K562 (cell line): ENCODE data around the gene MAPK8IP1. TPM values are rescaled to one million over a fixed set of nuclear protein-coding genes. Genes with fewer than 3 reads are reported as not detected.
A peak's percentile ranks its signal among the peaks of the same experiment; 100 is the strongest.

Source experiments
- ATF7 ChIP-seq: fragments of 450-650 bp; IDR thresholded peaks from 2 replicates; pipeline ENCODE4 v1.7.1; 2014; ENCODE audit warnings: mild to moderate bottlenecking, moderate library complexity
- BHLHE40 ChIP-seq: IDR thresholded peaks from 2 replicates; pipeline ENCODE4 v1.6.1; 2011; ENCODE audit warnings: low read length, improper control_type of control experiment
- CTBP1 ChIP-seq: fragments of 450-650 bp; IDR thresholded peaks from 2 replicates; pipeline ENCODE4 v1.6.1; 2016; ENCODE audit warnings: borderline replicate concordance
- DPF2 ChIP-seq: fragments of 450-650 bp; IDR thresholded peaks from 2 replicates; pipeline ENCODE4 v1.6.1; 2016
- ELF1 ChIP-seq: fragments of 200-800 bp; sonication (Bioruptor generic); IDR thresholded peaks from 2 replicates; pipeline ENCODE4 v1.6.1; 2016; ENCODE audit warnings: missing genetic modification characterization, missing compliant biosample characterization
- EP300 ChIP-seq: IDR thresholded peaks from 2 replicates; pipeline ENCODE4 v1.6.1; 2012; ENCODE audit warnings: low read length, improper control_type of control experiment
- FOXA3 ChIP-seq, 2 experiments: fragments of 450-650 bp in 1 of 2; sonication (generic) in 1 of 2; formaldehyde crosslinking; IDR thresholded peaks in 1 of 2; conservative IDR thresholded peaks in 1 of 2; 2 replicates each; pipeline versions ENCODE4 v1.4.0 to v1.8.0; 2020 to 2022; ENCODE audit warnings: mild to moderate bottlenecking in 2 of 2, missing genetic modification reagents in 1 of 2
- FOXJ3 ChIP-seq: sonication (generic); formaldehyde crosslinking; IDR thresholded peaks from 2 replicates; pipeline ENCODE4 v1.4.0; 2020; ENCODE audit warnings: mild to moderate bottlenecking, missing genetic modification reagents
- HCFC1 ChIP-seq: IDR thresholded peaks from 2 replicates; pipeline ENCODE4 v1.6.1; 2012; ENCODE audit warnings: low read depth, low read length, improper control_type of control experiment
- MEF2D ChIP-seq: conservative IDR thresholded peaks from 2 replicates; pipeline ENCODE4 v1.6.1; 2016; ENCODE audit warnings: low read depth, missing genetic modification characterization, missing compliant biosample characterization
- MYC ChIP-seq, 2 experiments: fragments of 250-450 bp in 1 of 2; sonication (Bioruptor Pico) in 1 of 2; IDR thresholded peaks; 2 replicates each; pipeline versions ENCODE4 v1.5.1 to v1.6.1; 2012 to 2021; ENCODE audit warnings: low read depth in 2 of 2, borderline replicate concordance in 1 of 2, improper control_type of control experiment in 1 of 2, low read length in 1 of 2, mild to moderate bottlenecking in 1 of 2, moderate library complexity in 1 of 2
- RB1 ChIP-seq: fragments of 450-650 bp; IDR thresholded peaks from 2 replicates; pipeline ENCODE4 v1.6.1; 2017; ENCODE audit warnings: low read depth, mild to moderate bottlenecking
- RFX1 ChIP-seq: fragments of 450-650 bp; IDR thresholded peaks from 2 replicates; pipeline ENCODE4 v1.6.1; 2016; ENCODE audit warnings: mild to moderate bottlenecking, moderate library complexity
- RFX5 ChIP-seq: IDR thresholded peaks from 2 replicates; pipeline ENCODE4 v1.6.1; 2011; ENCODE audit warnings: low read depth, mild to moderate bottlenecking, improper control_type of control experiment, low read length
- SP1 ChIP-seq: sonication (generic); formaldehyde crosslinking; IDR thresholded peaks from 2 replicates; pipeline ENCODE4 v1.8.1; 2022; ENCODE audit warnings: mild to moderate bottlenecking, missing genetic modification reagents
- ZNF263 ChIP-seq: sonication (generic); formaldehyde crosslinking; IDR thresholded peaks from 2 replicates; pipeline ENCODE4 v1.8.0; 2022; ENCODE audit warnings: mild to moderate bottlenecking, missing genetic modification reagents, borderline replicate concordance
- polyA plus RNA-seq, 8 experiments: library from polyadenylated mRNA; depleted of rRNA in 4 of 8; stranded (reverse) in 5 of 8; unstranded in 3 of 8; fragments of >200 nt; fragmentation: Nextera tagmentation in 2 of 8; fragmentation: Illumina TruSeq in 1 of 8; extraction: Ambion mirVana in 2 of 8; extraction: Trizol in 1 of 8; gene quantifications; 2 replicates each; pipeline versions ENCODE4 v1.2.1 to v1.2.3, GENCODE V29; 2011 to 2014; ENCODE audit warnings: inconsistent platforms in 1 of 8, missing spikeins in 1 of 8
- total RNA-seq, 7 experiments: library from RNA; depleted of rRNA in 6 of 7; stranded (reverse); fragments of >200 nt in 6 of 7; fragmentation: Illumina TruSeq in 2 of 7; extraction: Trizol in 2 of 7; gene quantifications; 2 replicates each; pipeline versions ENCODE4 v1.2.1 to v1.2.3, GENCODE V29; 2011 to 2021; ENCODE audit warnings: low replicate concordance in 1 of 7
- TF ChIP-seq, protein P1 (sequence below), 2 experiments: fragments of 450-650 bp; conservative IDR thresholded peaks; 2 replicates each; pipeline ENCODE4 v1.6.1; 2017; ENCODE audit warnings: mild to moderate bottlenecking in 2 of 2, moderate library complexity in 2 of 2
- TF ChIP-seq, protein P2 (sequence below): fragments of 450-650 bp; formaldehyde crosslinking; IDR thresholded peaks from 2 replicates; pipeline ENCODE4 v1.4.0; 2020; ENCODE audit warnings: mild to moderate bottlenecking, moderate library complexity
- TF ChIP-seq, protein P3 (sequence below): sonication (generic); IDR thresholded peaks from 2 replicates; pipeline ENCODE4 v1.6.1; 2016
- TF ChIP-seq, protein P4 (sequence below), 3 experiments: IDR thresholded peaks in 2 of 3; conservative IDR thresholded peaks in 1 of 3; 2 replicates each; pipeline ENCODE4 v1.5.1; 2011 to 2012; ENCODE audit warnings: low read length in 3 of 3, mild to moderate bottlenecking in 3 of 3, control low read depth in 2 of 3, improper control_type of control experiment in 1 of 3, inconsistent platforms in 1 of 3, low read depth in 1 of 3, mixed read lengths in 1 of 3, moderate library complexity in 1 of 3; ENCODE audit not compliant: insufficient read depth in 2 of 3

The MAPK8IP1 gene
- total and polyA plus RNA-seq, 9 of the 15 experiments (the other 6 are each of a cell fraction or from before 2014, with no cell fraction given) = 0.13 to 6.9 (median 2.5) TPM

DNA sequence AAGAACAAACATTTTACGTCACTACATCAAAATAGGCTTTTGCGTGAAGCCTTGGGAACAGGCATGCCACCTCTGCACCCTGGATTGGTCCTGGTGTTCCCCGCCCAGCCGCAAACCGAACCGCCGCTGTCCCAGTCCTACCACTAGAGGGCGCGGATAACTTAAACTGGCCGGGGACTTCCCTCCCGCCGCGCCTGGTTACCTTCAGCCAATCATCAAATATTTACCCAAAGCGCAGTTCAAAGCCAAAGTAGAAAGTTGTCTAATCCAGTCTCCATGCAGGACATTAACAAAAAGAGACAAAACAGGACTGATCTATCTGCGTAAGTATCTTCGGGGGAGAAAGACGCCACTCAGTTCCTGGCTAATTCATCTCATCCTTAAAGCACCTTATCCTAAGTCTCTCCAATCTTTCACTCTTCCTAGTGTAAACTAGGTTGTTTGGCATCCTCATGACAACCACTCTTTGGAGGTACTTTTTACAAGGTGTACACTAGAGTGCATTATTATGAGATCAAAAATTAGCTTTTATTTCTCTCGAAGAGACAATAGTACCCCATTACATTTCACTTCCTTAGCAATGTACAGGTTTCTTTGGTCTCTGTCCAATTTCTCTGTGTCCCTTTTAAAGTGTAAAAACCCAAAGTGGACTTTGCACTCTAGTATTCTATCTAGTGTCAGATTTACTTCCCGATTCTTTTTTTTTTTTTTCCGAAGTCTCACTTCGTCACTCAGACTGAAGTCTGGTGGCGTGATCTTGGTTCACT is 42.1 kb upstream of the MAPK8IP1 start (continued):
- TF ChIP-seq, protein P1, sequence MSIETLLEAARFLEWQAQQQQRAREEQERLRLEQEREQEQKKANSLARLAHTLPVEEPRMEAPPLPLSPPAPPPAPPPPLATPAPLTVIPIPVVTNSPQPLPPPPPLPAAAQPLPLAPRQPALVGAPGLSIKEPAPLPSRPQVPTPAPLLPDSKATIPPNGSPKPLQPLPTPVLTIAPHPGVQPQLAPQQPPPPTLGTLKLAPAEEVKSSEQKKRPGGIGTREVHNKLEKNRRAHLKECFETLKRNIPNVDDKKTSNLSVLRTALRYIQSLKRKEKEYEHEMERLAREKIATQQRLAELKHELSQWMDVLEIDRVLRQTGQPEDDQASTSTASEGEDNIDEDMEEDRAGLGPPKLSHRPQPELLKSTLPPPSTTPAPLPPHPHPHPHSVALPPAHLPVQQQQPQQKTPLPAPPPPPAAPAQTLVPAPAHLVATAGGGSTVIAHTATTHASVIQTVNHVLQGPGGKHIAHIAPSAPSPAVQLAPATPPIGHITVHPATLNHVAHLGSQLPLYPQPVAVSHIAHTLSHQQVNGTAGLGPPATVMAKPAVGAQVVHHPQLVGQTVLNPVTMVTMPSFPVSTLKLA (conservative IDR thresholded peaks at IDR 0.05) = peak in 1 of 2 experiments; percentile 23; a peak in 1 of 4 replicates
- TF ChIP-seq BHLHE40 = 0 out of 2 replicates have a peak, but pooled peaks have one; percentile 40
- TF ChIP-seq, protein P2, sequence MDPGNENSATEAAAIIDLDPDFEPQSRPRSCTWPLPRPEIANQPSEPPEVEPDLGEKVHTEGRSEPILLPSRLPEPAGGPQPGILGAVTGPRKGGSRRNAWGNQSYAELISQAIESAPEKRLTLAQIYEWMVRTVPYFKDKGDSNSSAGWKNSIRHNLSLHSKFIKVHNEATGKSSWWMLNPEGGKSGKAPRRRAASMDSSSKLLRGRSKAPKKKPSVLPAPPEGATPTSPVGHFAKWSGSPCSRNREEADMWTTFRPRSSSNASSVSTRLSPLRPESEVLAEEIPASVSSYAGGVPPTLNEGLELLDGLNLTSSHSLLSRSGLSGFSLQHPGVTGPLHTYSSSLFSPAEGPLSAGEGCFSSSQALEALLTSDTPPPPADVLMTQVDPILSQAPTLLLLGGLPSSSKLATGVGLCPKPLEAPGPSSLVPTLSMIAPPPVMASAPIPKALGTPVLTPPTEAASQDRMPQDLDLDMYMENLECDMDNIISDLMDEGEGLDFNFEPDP = no peak
- TF ChIP-seq RFX5 = no peak
- 0 out of 2 replicates have a peak, but pooled peaks have one; percentile 14 for TF ChIP-seq DPF2
- TF ChIP-seq, protein P3, sequence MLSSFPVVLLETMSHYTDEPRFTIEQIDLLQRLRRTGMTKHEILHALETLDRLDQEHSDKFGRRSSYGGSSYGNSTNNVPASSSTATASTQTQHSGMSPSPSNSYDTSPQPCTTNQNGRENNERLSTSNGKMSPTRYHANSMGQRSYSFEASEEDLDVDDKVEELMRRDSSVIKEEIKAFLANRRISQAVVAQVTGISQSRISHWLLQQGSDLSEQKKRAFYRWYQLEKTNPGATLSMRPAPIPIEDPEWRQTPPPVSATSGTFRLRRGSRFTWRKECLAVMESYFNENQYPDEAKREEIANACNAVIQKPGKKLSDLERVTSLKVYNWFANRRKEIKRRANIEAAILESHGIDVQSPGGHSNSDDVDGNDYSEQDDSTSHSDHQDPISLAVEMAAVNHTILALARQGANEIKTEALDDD = peak; percentile 92
- no peak for TF ChIP-seq SP1 (CRISPR knock-in tag)
- TF ChIP-seq FOXJ3 (CRISPR knock-in tag) = peak; percentile 75
- peak; percentile 86 for TF ChIP-seq RB1
- TF ChIP-seq HCFC1 = peak; percentile 46; the same call in 1 of the 2 replicates
- peak; percentile 33; the same call in 1 of the 2 replicates for TF ChIP-seq CTBP1
- TF ChIP-seq ZNF263 = no peak
- TF ChIP-seq, protein P4, sequence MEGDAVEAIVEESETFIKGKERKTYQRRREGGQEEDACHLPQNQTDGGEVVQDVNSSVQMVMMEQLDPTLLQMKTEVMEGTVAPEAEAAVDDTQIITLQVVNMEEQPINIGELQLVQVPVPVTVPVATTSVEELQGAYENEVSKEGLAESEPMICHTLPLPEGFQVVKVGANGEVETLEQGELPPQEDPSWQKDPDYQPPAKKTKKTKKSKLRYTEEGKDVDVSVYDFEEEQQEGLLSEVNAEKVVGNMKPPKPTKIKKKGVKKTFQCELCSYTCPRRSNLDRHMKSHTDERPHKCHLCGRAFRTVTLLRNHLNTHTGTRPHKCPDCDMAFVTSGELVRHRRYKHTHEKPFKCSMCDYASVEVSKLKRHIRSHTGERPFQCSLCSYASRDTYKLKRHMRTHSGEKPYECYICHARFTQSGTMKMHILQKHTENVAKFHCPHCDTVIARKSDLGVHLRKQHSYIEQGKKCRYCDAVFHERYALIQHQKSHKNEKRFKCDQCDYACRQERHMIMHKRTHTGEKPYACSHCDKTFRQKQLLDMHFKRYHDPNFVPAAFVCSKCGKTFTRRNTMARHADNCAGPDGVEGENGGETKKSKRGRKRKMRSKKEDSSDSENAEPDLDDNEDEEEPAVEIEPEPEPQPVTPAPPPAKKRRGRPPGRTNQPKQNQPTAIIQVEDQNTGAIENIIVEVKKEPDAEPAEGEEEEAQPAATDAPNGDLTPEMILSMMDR (IDR thresholded peaks at IDR 0.05 in 2 of 3, conservative IDR thresholded peaks at IDR 0.05 in 1 of 3; ENCODE audit: insufficient read depth in 2 of 3, low read depth in 1 of 3, low read length in 3 of 3) = peak; percentile 88 to 99 (median 94)
- 0 out of 2 replicates have a peak, but pooled peaks have one; percentile 53 for TF ChIP-seq ATF7
- TF ChIP-seq ELF1 = no peak
- 0 out of 2 replicates have a peak, but pooled peaks have one; percentile 35 for TF ChIP-seq MYC (IDR thresholded peaks at IDR 0.05; ENCODE audit: low read depth, low read length)
- no peak for TF ChIP-seq MYC (CRISPR knock-in tag; IDR thresholded peaks at IDR 0.05; ENCODE audit: borderline replicate concordance, low read depth)
- TF ChIP-seq RFX1 = peak; percentile 58
- no peak for TF ChIP-seq MEF2D (tag)
- no peak for TF ChIP-seq EP300
- TF ChIP-seq FOXA3 (CRISPR knock-in tag; conservative IDR thresholded peaks at IDR 0.05 in 1 of 2, IDR thresholded peaks at IDR 0.05 in 1 of 2) = 0 out of 4 replicates have a peak, but pooled peaks of 1 of the 2 experiments have one; percentile 31
